ENCODE data around the gene COBLL1. TPM values are rescaled to one million over a fixed set of nuclear protein-coding genes. Genes with fewer than 3 reads are reported as not detected.

Gene COBLL1
- total and polyA plus RNA-seq, 8 donors, result 18.0 to 74.5 (median 61.7) TPM

GRCh38 chr2:164747140-164747539 lies 94.5 kb downstream of the COBLL1 start:
- TF ChIP-seq, protein P1, sequence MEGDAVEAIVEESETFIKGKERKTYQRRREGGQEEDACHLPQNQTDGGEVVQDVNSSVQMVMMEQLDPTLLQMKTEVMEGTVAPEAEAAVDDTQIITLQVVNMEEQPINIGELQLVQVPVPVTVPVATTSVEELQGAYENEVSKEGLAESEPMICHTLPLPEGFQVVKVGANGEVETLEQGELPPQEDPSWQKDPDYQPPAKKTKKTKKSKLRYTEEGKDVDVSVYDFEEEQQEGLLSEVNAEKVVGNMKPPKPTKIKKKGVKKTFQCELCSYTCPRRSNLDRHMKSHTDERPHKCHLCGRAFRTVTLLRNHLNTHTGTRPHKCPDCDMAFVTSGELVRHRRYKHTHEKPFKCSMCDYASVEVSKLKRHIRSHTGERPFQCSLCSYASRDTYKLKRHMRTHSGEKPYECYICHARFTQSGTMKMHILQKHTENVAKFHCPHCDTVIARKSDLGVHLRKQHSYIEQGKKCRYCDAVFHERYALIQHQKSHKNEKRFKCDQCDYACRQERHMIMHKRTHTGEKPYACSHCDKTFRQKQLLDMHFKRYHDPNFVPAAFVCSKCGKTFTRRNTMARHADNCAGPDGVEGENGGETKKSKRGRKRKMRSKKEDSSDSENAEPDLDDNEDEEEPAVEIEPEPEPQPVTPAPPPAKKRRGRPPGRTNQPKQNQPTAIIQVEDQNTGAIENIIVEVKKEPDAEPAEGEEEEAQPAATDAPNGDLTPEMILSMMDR (IDR thresholded peaks at IDR 0.05), result no peak
- no peaks in the 10 kb centered on the region for H3K36me3 ChIP-seq
- no peaks in the 10 kb centered on the region for H3K27me3 ChIP-seq
- no peak for DNase-seq
- WGBS, 2 donors, result 96 to 98% methylated on average over 1 of the region's 1 CpG
- no peak for ATAC-seq
- no peak overlapping the region for H3K27ac ChIP-seq
- intact Hi-C loops (cut with DNase I), result loop anchor here in 1 of 3 donors (10.0 kb wide), 1 partner anchor 168 kb away; no protein-coding TSS in a partner anchor
- no peaks in the 10 kb centered on the region for H3K9me3 ChIP-seq
- H3K4me1 ChIP-seq, result peaks cover 32 to 55% (median 46%) of the 10 kb centered on the region in 3 donors
- H3K4me3 ChIP-seq, result no peak overlapping the region
- no peak for FAIRE-seq

DNA sequence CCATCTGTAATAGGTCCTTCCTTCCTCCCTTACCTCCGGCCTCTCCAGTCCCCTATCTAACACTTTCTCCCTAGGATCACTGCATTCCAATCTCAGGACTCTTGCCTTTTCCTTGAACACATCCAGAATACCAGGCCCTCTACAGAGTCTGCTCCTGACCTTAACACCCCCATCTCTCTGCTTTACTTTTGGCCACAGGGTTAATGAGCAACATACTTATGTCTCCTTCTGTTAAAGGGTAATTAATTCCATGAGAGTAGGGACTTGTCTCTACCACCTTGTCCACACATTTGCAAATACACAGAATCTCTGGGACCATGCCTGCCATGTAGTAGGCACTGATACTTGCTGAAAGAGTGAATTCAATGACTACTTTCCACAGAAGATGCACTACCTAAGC lies 94.9 kb downstream of the COBLL1 start:
- H3K9me3 ChIP-seq, result no peaks in the 10 kb centered on the region
- TF ChIP-seq, protein P1 (IDR thresholded peaks at IDR 0.05), result no peak
- no peak overlapping the region for H3K27ac ChIP-seq
- intact Hi-C loops (cut with DNase I), result loop anchor here in 1 of 3 donors (10.0 kb wide), 1 partner anchor 168 kb away; no protein-coding TSS in a partner anchor
- H3K27me3 ChIP-seq, result no peaks in the 10 kb centered on the region
- H3K36me3 ChIP-seq, result no peaks in the 10 kb centered on the region
- FAIRE-seq, result no peak
- no peak overlapping the region for H3K4me3 ChIP-seq
- ATAC-seq, result peak in 2 of 4 donors; percentile 11 to 25
- H3K4me1 ChIP-seq, result peaks cover 33 to 57% (median 50%) of the 10 kb centered on the region in 3 donors
- DNase-seq, result no peak
- WGBS, 2 donors, result 93 to 96% methylated on average over 1 of the region's 1 CpG

- Histone ChIP-seq H3K4me1 (peaks cover 35 to 59% (median 56%) of the 10 kb centered on the region in 3 donors), H3K9me3 (no peaks in the 10 kb centered on the region), H3K27ac (no peak overlapping the region), H3K36me3 (no peaks in the 10 kb centered on the region), H3K4me3 (no peak overlapping the region), H3K27me3 (no peaks in the 10 kb centered on the region)
- intact Hi-C loops (cut with DNase I), result loop anchor here in 1 of 3 donors (10.0 kb wide), 1 partner anchor 170 kb away; no protein-coding TSS in a partner anchor
- ATAC-seq (no peak), FAIRE-seq (no peak), DNase-seq (no peak)
- TF ChIP-seq, protein P1 (IDR thresholded peaks at IDR 0.05), result no peak
- WGBS, 2 donors, result 70% methylated on average over 5 of the region's 5 CpGs
Observed at GRCh38 chr2:164745012-164745797, 96.4 kb downstream of the COBLL1 start.

- peaks cover 33 to 64% (median 44%) of the 10 kb centered on the region in 3 donors for H3K4me1 ChIP-seq
- 19 to 22% methylated on average over 4 of the region's 4 CpGs for WGBS, 2 donors
- ATAC-seq (peak; percentile 44 to 80 (median 64)), DNase-seq (peak in 1 of 6 donors; percentile 35), FAIRE-seq (peak; percentile 65)
- H3K36me3 ChIP-seq, result no peaks in the 10 kb centered on the region
- no peak overlapping the region for H3K4me3 ChIP-seq
- TF ChIP-seq, protein P1 (IDR thresholded peaks at IDR 0.05), result no peak
- peak overlapping the region in 2 of 4 donors; percentile 53 to 72 for H3K27ac ChIP-seq
- H3K9me3 ChIP-seq, result no peaks in the 10 kb centered on the region
- intact Hi-C loops (cut with DNase I), result loop anchor here in 1 of 3 donors (10.0 kb wide), 1 partner anchor 172 kb away; no protein-coding TSS in a partner anchor
- H3K27me3 ChIP-seq, result no peaks in the 10 kb centered on the region
Observed at GRCh38 chr2:164742738-164743317, 98.8 kb downstream of the COBLL1 start.

Measured in pancreas (tissue), 10 donors.